A549 (cell line): ENCODE data around the gene TLR6.

ENCODE experiments used
- FOSL2 ChIP-seq, 2 experiments: fragments of 450-650 bp in 1 of 2; fragments of >200 bp in 1 of 2; sonication (Bioruptor Twin) in 1 of 2; formaldehyde crosslinking; IDR thresholded peaks; 2 replicates each; pipeline versions ENCODE4 v1.5.0 to v1.6.1; 2016 to 2020; ENCODE audit warnings: mild to moderate bottlenecking in 1 of 2, moderate library complexity in 1 of 2
- KDM1A ChIP-seq: fragments of 200-600 bp; sonication (generic); IDR thresholded peaks from 2 replicates; pipeline ENCODE4 v1.6.1; 2016; ENCODE audit warnings: low read depth, mild to moderate bottlenecking
- TF ChIP-seq, protein P1 (sequence below): fragments of 250-450 bp; sonication (Bioruptor Pico); IDR thresholded peaks from 2 replicates; pipeline ENCODE4 v1.5.0; 2021; ENCODE audit warnings: mild to moderate bottlenecking, moderate library complexity, borderline replicate concordance

- TF ChIP-seq, protein P1, sequence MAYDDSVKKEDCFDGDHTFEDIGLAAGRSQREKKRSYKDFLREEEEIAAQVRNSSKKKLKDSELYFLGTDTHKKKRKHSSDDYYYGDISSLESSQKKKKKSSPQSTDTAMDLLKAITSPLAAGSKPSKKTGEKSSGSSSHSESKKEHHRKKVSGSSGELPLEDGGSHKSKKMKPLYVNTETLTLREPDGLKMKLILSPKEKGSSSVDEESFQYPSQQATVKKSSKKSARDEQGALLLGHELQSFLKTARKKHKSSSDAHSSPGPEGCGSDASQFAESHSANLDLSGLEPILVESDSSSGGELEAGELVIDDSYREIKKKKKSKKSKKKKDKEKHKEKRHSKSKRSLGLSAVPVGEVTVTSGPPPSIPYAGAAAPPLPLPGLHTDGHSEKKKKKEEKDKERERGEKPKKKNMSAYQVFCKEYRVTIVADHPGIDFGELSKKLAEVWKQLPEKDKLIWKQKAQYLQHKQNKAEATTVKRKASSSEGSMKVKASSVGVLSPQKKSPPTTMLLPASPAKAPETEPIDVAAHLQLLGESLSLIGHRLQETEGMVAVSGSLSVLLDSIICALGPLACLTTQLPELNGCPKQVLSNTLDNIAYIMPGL (CRISPR knock-in tag), result no peak
- TF ChIP-seq KDM1A, result no peak
- TF ChIP-seq FOSL2 (IDR thresholded peaks at IDR 0.05), result no peak
- TF ChIP-seq FOSL2 (CRISPR knock-in tag; IDR thresholded peaks at IDR 0.05), result no peak
These were observed 45.6 kb upstream of the TLR6 start for GRCh38 chr4:38902221-38902620.
